SK-N-SH (cell line): ENCODE results near the gene C7orf33. TPM values are rescaled to one million over a fixed set of nuclear protein-coding genes. Genes with fewer than 3 reads are reported as not detected.
"Not testable (repeated sequence)": the region's sequence is repeated elsewhere in the genome, so short reads cannot be mapped to it uniquely, and the experiment has no call there.

Source experiments
- CTCF ChIA-PET: fragments of 300-600, 350-600 bp; formaldehyde crosslinking; extraction: SDS; loops from one replicate; lab custom pipeline; 2021; lab: Yijun Ruan, JAX
- POLR2A ChIA-PET: fragments of 350-600 bp; sonication (Branson Sonifier 250); formaldehyde crosslinking; extraction: SDS; loops from one replicate; lab custom pipeline; 2020; ENCODE audit warnings: antibody characterized with exemption, inconsistent platforms; lab: Yijun Ruan, JAX
- DNase-seq: peaks from one replicate; pipeline ENCODE4 v3.0.0; 2012
- H2AFZ ChIP-seq: fragments of 200-600 bp; sonication (generic); 2 replicates; pipeline ENCODE4 v1.8.1; 2016; ENCODE audit warnings: antibody characterized with exemption, mild to moderate bottlenecking, low read depth
- H3F3A ChIP-seq: fragments of 200-600 bp; sonication (generic); replicated peaks from 2 replicates; pipeline ENCODE3; 2016; ENCODE audit warnings: antibody characterized with exemption, mild to moderate bottlenecking; ENCODE audit not compliant: insufficient read depth
- H3K27ac ChIP-seq, 2 experiments: fragments of 200-500 bp in 1 of 2; fragments of 200-600 bp in 1 of 2; sonication (Bioruptor generic) in 1 of 2; sonication (generic), shearing (Covaris generic) in 1 of 2; 2 replicates each; pipeline versions ENCODE4 v1.5.1 to v1.6.1; 2014 to 2016; ENCODE audit warnings: low read depth in 2 of 2, inconsistent platforms in 1 of 2, low read length in 1 of 2, mild to moderate bottlenecking in 1 of 2, mixed read lengths in 1 of 2
- H3K27me3 ChIP-seq: fragments of 200-600 bp; sonication (generic), shearing (Covaris generic); 2 replicates; pipeline ENCODE4 v1.6.1; 2016; ENCODE audit warnings: mixed run types; ENCODE audit not compliant: insufficient read depth
- H3K36me3 ChIP-seq, 2 experiments: fragments of 200-500 bp in 1 of 2; fragments of 200-600 bp in 1 of 2; sonication (Bioruptor generic) in 1 of 2; sonication (generic) in 1 of 2; replicated peaks in 1 of 2; 2 replicates each; pipeline versions ENCODE3 to v1.5.1; 2014 to 2016; ENCODE audit warnings: low read length in 1 of 2, mild to moderate bottlenecking in 1 of 2; ENCODE audit not compliant: insufficient read depth in 2 of 2, control insufficient read depth in 1 of 2
- H3K4me1 ChIP-seq, 2 experiments: fragments of 200-500 bp in 1 of 2; fragments of 200-600 bp in 1 of 2; sonication (Bioruptor generic) in 1 of 2; sonication (generic), shearing (Covaris generic) in 1 of 2; 2 replicates each; pipeline versions ENCODE4 v1.5.1 to v1.6.1; 2014 to 2016; ENCODE audit warnings: low read depth in 1 of 2, low read length in 1 of 2, mixed run types in 1 of 2; ENCODE audit not compliant: insufficient read depth in 2 of 2, control insufficient read depth in 1 of 2
- H3K4me2 ChIP-seq: fragments of 200-600 bp; sonication (generic), shearing (Covaris generic); 2 replicates; pipeline ENCODE4 v1.6.1; 2017; ENCODE audit warnings: mixed run types
- H3K4me3 ChIP-seq, 2 experiments: fragments of 200-500 bp in 1 of 2; fragments of 200-600 bp in 1 of 2; sonication (Bioruptor generic) in 1 of 2; sonication (generic), shearing (Covaris generic) in 1 of 2; 2 replicates each; pipeline versions ENCODE4 v1.5.1 to v1.8.1; 2014 to 2016; ENCODE audit warnings: low read depth in 2 of 2, inconsistent platforms in 1 of 2, low read length in 1 of 2, mild to moderate bottlenecking in 1 of 2, mixed read lengths in 1 of 2, moderate library complexity in 1 of 2
- H3K79me2 ChIP-seq: fragments of 200-600 bp; sonication (generic); 2 replicates; pipeline ENCODE4 v1.8.1; 2017; ENCODE audit warnings: mild to moderate bottlenecking; ENCODE audit not compliant: insufficient read depth
- H3K9ac ChIP-seq: fragments of 200-600 bp; sonication (generic); 2 replicates; pipeline ENCODE4 v1.6.1; 2017; ENCODE audit warnings: mixed run types
- H3K9me2 ChIP-seq: fragments of 200-600 bp; sonication (generic); 2 replicates; pipeline ENCODE4 v1.6.1; 2017; ENCODE audit warnings: mixed run types
- H3K9me3 ChIP-seq: fragments of 200-600 bp; sonication (generic); 2 replicates; pipeline ENCODE4 v1.6.1; 2017; ENCODE audit warnings: mixed run types, mild to moderate bottlenecking, moderate library complexity
- H4K20me1 ChIP-seq: fragments of 200-600 bp; sonication (generic); 2 replicates; pipeline ENCODE4 v1.6.1; 2017; ENCODE audit warnings: mild to moderate bottlenecking, mixed run types; ENCODE audit not compliant: insufficient read depth
- CTCF ChIP-seq: fragments of 200-600 bp; sonication (generic); IDR thresholded peaks from 2 replicates; pipeline ENCODE4 v1.6.1; 2017; ENCODE audit warnings: antibody characterized with exemption, mild to moderate bottlenecking, moderate library complexity
- EP300 ChIP-seq, 2 experiments: IDR thresholded peaks; 2 replicates each; pipeline versions ENCODE4 v1.4.0 to v1.6.1; 2012; ENCODE audit warnings: borderline replicate concordance in 1 of 2, low read depth in 1 of 2, low read length in 1 of 2
- GATA2 ChIP-seq: sonication (generic); formaldehyde crosslinking; IDR thresholded peaks from 2 replicates; pipeline ENCODE4 v1.5.0; 2020; ENCODE audit warnings: mild to moderate bottlenecking, missing genetic modification reagents
- PBX3 ChIP-seq: IDR thresholded peaks from 2 replicates; pipeline ENCODE4; 2012
- POLR2AphosphoS5 ChIP-seq: IDR thresholded peaks from 2 replicates; pipeline ENCODE4 v1.6.1; 2012; ENCODE audit warnings: low read depth, low read length
- REST ChIP-seq: IDR thresholded peaks from 2 replicates; pipeline ENCODE4 v1.6.1; 2012; ENCODE audit warnings: mild to moderate bottlenecking, low read depth, low read length, moderate library complexity
- RXRA ChIP-seq: IDR thresholded peaks from 2 replicates; pipeline ENCODE4 v1.4.0; 2012; ENCODE audit warnings: low read depth, mild to moderate bottlenecking, borderline replicate concordance
- SMC3 ChIP-seq: IDR thresholded peaks from 2 replicates; pipeline ENCODE4 v1.6.1; 2012; ENCODE audit warnings: low read depth, low read length, improper control_type of control experiment
- TAF1 ChIP-seq: IDR thresholded peaks from 2 replicates; pipeline ENCODE4 v1.6.1; 2012; ENCODE audit warnings: low read depth, mild to moderate bottlenecking, low read length, moderate library complexity, borderline replicate concordance
- TCF12 ChIP-seq: IDR thresholded peaks from 2 replicates; pipeline ENCODE4 v1.4.0; 2012
- TEAD4 ChIP-seq: IDR thresholded peaks from 2 replicates; pipeline ENCODE4 v1.4.0; 2012; ENCODE audit warnings: mild to moderate bottlenecking, borderline replicate concordance; ENCODE audit not compliant: insufficient read depth
- WGBS: methylation state at CpG from one replicate; pipeline ENCODE4 v1.1.6; 2017; ENCODE audit warnings: low lambda C conversion rate; 5-methylcytosine and 5-hydroxymethylcytosine counted together
- polyA plus RNA-seq, 3 experiments: library from polyadenylated mRNA; depleted of rRNA; stranded (reverse); fragments of >200 nt; gene quantifications; 2 replicates each; pipeline ENCODE4 v1.2.3, GENCODE V29; 2012
- TF ChIP-seq, protein P1 (sequence below): fragments of 150-350 bp; IDR thresholded peaks from 2 replicates; pipeline ENCODE4 v1.6.1; 2016; ENCODE audit warnings: mild to moderate bottlenecking, low read depth, low read length

C7orf33 gene
- polyA plus RNA-seq, 1 of the 3 experiments (the other 2 are of a cell fraction): not detected

DNA sequence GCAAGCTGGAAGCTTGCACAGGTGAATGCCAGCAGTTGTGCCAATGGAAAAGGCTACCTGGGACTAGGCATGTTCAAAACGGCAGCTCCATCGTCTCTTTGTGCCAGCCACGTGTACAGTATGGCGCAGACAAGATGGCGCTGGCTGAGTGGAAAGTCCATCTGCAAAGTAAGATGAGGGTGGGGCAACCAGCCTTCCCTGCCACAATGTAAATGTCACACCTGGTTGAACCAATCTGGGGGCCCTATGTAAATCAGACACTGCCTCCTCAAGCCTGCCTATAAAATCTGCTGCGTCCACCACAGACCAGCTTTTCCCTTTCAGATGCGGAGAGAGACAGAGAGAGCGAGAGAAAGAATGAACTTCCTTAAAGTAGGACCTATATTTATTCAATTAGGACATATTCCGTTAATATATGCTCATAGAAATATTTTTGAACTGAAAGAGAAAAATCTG, 18.5 kb upstream of the C7orf33 start:
- Histone ChIP-seq H3K9me3 (no peaks in the 10 kb centered on the region), H4K20me1 (no peaks in the 10 kb centered on the region), H3K4me3 (no peak overlapping the region), H3K9ac (no peak overlapping the region), H3K27me3 (no peaks in the 10 kb centered on the region), H3K4me2 (no peak overlapping the region), H3K9me2 (no peaks in the 10 kb centered on the region), H3K27ac (no peak overlapping the region), H3K4me1 (no peaks in the 10 kb centered on the region), H2AFZ (no peak overlapping the region), H3K36me3 (no peaks in the 10 kb centered on the region), H3K79me2 (no peaks in the 10 kb centered on the region), H3F3A (no peaks in the 10 kb centered on the region)
- no peak for TF ChIP-seq SMC3
- TF ChIP-seq POLR2AphosphoS5: no peak
- TF ChIP-seq, protein P1, sequence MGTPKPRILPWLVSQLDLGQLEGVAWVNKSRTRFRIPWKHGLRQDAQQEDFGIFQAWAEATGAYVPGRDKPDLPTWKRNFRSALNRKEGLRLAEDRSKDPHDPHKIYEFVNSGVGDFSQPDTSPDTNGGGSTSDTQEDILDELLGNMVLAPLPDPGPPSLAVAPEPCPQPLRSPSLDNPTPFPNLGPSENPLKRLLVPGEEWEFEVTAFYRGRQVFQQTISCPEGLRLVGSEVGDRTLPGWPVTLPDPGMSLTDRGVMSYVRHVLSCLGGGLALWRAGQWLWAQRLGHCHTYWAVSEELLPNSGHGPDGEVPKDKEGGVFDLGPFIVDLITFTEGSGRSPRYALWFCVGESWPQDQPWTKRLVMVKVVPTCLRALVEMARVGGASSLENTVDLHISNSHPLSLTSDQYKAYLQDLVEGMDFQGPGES: no peak
- CTCF ChIA-PET: no interaction called here
- no peak for DNase-seq
- 90% methylated on average over 9 of the region's 9 CpGs for WGBS
- POLR2A ChIA-PET: no interaction called here

DNA sequence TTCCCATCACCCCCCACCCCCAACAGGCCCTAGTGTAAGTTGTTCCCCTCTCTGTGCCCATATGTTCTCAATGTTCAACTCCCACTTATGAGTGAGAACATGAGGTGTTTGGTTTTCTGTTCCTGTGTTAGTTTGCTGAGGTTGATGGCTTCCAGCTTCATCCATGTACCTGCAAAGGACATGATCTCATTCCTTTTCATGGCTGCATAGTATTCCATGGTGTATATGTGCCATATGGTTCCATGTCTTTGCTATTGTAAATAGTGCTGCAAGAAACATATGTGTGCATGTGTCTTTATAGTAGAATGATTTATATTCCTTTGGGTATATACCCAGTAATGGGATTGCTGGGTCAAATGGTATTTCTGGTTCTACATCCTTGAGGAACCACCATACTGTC, 17.0 kb upstream of the C7orf33 start:
- H3K79me2 ChIP-seq, H3K27ac ChIP-seq, H3K4me3 ChIP-seq, H2AFZ ChIP-seq, POLR2A ChIA-PET, H3K9me2 ChIP-seq, H3F3A ChIP-seq, H3K9ac ChIP-seq, H4K20me1 ChIP-seq, H3K4me2 ChIP-seq, DNase-seq, H3K27me3 ChIP-seq, H3K4me1 ChIP-seq, H3K9me3 ChIP-seq, H3K36me3 ChIP-seq: not testable (repeated sequence)
- CTCF ChIA-PET: interaction anchor here (0.6 to 6.6 kb wide), 12 partner anchors 8 to 395 kb away, joined by 3 to 114 read pairs (median 10); partner anchors contain the start of gene CUL1

DNA sequence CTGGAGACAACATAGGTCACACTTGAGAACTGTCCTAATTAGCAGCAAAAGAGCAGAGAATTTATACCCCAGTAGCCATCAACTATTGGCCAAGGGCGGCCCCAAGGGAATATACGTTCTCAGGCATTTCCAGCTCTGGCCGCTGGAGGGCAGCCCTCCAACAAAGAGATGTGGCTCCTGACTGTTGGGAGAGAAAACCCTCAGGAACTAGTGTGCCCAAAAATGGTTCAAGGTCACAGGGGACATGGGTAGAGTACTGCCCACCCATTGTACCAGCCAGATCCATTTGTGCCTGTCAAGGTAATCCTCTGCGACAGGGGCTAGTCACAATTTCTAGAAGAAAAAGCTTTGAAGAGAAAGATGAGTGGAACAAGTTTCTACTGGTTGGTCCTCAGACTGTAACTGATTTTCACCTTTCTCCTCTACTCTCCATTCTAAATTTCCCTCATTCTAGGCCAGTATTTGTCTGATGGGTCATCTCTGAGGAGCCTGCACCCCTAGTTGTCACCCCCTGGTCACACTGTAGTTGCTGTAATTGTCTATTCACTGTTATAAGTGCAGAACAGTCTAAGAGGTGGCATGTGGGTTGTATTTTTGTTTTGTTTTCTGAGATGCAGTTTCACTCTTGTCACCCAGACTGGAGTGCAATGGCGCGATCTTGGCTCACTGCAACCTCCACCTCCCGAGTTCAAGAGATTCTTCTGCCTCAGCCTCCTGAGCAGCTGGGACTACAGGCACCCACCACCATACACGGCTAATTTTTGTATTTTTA, 14.7 kb upstream of the C7orf33 start:
- H3K9me2 ChIP-seq: no peaks in the 10 kb centered on the region
- 41% methylated on average over 8 of the region's 8 CpGs for WGBS
- no peaks in the 10 kb centered on the region for H4K20me1 ChIP-seq
- no peak overlapping the region for H3K27ac ChIP-seq
- no peaks in the 10 kb centered on the region for H3K9me3 ChIP-seq
- no peak overlapping the region for H3K4me2 ChIP-seq
- H2AFZ ChIP-seq: no peak overlapping the region
- ChIA-PET CTCF (interaction anchor here (0.6 to 6.6 kb wide), 65 partner anchors 9 to 412 kb away, joined by 3 to 114 read pairs (median 5); partner anchors contain the start of gene CUL1), POLR2A (no interaction called here)
- H3K4me1 ChIP-seq: no peaks in the 10 kb centered on the region
- no peaks in the 10 kb centered on the region for H3K79me2 ChIP-seq
- no peak overlapping the region for H3K9ac ChIP-seq
- H3F3A ChIP-seq: no peaks in the 10 kb centered on the region
- H3K4me3 ChIP-seq: no peak overlapping the region
- peak; percentile 75 for DNase-seq
- no peaks in the 10 kb centered on the region for H3K36me3 ChIP-seq
- no peaks in the 10 kb centered on the region for H3K27me3 ChIP-seq
- no peak for TF ChIP-seq REST
- no peak for TF ChIP-seq TAF1
- 0 out of 4 replicates have a peak, but pooled peaks of 1 of the 2 experiments have one; percentile 7 for TF ChIP-seq EP300 (IDR thresholded peaks at IDR 0.05; ENCODE audit: borderline replicate concordance in 1 of 2, low read depth in 1 of 2, low read length in 1 of 2)
- TF ChIP-seq SMC3: peak; percentile 95
- no peak for TF ChIP-seq RXRA
- TF ChIP-seq GATA2 (CRISPR knock-in tag): no peak
- TF ChIP-seq TEAD4: no peak
- TF ChIP-seq CTCF: peak; percentile 98
- TF ChIP-seq PBX3: no peak
- no peak for TF ChIP-seq TCF12
